CD4-positive, alpha-beta T cell treated with Interleukin-10 for 1 hour (primary cell): ENCODE measurements around the gene MVB12B.
A peak's percentile ranks its signal among the peaks of the same experiment; 100 is the strongest.

ENCODE experiments used
- DNase-seq: peaks from one replicate; pipeline ENCODE4 v3.0.0-alpha.2; 2020

Gene MVB12B

DNA sequence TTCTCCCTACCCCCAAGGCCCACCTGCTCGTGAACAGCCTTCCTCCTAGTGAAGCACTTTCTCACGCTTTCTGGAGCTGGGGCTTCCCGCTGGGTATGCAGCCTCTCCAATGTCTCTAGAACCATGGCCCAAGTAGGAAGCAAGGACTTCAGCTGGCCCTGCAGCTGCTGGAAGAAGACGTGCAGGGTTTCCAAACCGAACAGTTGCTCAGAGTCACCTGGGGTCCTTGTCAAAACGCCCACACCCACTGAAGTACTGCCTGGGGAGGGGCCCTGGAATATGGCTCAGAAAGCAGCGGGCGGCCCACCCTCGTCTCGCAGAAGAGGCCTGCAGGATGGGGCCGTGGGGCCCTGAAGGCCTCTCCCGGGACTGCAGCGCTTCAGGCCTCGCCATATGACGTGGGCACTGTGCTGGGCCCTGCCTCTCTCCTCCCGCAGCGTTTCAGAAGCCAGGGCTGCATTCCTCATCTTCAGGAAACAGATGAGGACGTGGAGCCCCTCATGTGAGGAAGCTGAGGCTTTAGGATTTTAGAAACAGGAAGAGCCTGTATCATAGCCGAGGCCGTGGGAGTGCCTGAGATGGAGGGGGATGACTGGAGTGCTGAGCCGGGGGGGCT is 171.1 kb downstream of the MVB12B start:
- no peak for DNase-seq

DNA sequence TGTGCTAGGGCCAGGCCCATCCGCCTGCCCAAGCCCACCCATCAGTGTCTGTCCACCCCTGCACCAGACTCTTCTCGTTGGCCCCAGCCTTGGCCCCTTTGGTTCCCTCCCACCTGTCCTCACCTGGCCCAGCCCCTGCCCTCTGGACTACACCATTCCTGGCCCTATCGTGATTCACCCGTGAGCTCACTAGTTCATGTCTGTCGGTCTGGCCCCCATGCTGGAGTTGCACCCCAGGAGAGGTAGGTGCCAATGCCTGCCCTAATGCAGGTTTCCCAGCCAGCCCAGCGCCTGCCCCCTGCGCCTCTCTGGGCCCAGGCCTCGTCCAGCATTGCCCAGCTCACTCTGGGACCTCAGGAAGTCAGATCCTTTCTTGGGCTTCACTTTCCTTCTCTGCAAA is 171.7 kb downstream of the MVB12B start:
- no peak for DNase-seq

DNA sequence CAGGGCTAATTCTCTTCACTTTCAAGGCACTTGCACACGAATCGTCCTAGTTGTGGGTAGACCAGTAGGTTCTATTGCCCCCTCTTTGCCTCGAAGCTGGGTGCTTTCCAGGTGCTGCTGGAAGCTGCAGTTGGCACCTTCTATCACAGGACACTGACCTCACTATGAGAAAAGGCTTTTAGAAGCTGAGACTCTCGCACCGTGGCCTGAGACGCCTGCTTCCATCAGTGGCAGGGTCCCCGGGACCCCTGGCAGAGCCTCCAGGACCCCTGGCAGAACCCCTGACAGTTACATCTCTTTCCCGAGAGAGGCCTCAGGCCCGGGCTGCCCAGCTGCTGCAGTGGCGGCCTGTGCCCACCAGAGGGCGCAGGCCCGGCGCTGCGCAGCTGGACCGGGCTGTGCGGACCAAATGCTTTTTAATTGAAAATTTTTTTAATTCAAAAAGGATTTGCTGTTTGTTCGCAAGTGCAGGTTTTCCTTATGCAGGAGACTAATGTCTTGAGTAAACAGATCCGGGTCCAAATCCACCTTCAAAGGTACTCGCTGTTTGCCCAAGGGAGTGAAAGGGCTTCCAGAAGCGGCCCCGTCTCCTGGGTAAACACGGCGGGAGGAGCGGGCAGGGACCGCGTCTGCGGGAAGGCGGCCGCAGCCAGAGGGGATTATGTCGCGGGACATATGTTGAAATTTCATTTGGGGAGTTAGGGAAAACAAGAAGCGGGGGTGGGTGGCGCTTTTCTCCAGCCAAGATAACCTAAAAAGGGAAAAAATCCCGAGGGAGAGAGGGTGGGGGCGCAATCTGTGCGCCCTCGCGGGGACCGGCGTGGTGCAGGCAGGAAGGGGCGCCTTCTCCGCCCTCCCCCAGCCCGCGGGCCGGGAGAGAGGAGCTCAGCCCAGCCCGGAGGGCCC is 172.6 kb downstream of the MVB12B start:
- DNase-seq = peak; percentile 47

DNA sequence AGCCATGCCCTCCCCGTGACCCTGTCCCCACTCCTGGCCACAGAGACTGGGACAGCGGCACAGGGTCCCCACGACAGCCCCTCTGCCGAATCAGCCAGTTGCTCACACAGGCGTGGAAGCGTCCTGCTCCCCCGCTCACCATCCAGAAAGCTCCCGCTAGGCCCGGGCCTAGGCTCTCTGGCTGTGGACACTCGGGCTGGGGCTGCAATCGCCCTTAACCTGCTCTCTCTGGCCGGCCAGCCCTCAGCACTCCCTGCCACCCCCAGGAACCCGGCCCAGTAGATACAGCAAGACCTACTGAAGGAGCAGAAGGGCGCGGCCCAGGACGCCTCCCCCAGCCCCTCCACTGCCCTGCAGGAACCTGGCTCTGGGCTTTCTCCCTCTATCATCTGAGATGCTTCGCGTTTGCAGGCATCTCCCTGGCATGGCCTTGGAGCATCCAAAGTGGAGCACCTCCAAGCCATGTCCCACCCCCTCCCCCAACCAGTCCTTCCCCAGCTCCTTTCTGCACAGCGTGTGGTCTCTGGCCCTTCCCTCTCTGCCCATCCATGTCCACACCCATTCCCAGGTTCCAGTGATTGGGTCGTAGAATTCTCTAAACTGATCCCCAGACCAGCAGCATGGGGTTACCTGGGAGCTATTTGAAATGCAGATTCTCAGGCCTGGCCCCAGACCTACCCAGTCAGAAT is 173.4 kb downstream of the MVB12B start:
- no peak for DNase-seq

DNA sequence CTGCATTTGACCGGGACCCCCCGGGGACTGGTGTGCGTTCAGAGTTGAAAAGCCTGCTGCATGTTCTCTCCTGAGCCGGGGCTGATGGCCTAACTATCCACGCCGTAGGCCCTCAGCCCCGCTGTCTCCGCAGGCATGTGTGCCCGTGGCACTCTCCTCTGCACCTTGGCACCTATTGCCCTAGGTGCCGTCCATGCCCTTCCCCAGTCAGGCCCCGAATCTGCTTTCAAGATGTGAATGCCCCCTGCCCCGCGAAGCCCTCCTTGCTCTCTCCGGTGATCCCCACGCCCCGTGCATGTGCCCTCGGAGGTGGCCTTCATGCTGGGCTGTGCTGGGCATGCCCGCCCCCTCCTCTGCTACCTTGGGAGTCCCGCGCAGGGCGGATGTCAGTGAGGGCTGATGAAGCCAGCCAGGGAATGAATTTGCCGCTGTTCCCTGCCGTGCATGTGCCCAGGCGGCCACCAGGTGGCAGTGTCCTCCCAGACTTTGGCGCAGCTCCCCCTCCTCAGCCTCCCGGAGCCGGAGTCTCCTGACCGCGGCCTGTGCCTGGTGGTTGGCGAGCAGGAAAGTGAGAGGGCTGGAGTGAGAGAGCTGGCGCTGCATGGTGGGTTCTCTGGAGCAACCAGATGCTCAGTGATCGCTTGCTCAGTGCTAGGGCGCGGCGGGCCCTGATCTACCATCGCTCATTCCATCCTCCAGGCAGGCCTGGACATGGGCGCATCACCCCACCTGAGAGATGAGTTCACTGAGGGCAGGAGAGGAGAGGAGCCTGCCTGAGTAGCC is 174.2 kb downstream of the MVB12B start:
- DNase-seq = peak; percentile 66

DNA sequence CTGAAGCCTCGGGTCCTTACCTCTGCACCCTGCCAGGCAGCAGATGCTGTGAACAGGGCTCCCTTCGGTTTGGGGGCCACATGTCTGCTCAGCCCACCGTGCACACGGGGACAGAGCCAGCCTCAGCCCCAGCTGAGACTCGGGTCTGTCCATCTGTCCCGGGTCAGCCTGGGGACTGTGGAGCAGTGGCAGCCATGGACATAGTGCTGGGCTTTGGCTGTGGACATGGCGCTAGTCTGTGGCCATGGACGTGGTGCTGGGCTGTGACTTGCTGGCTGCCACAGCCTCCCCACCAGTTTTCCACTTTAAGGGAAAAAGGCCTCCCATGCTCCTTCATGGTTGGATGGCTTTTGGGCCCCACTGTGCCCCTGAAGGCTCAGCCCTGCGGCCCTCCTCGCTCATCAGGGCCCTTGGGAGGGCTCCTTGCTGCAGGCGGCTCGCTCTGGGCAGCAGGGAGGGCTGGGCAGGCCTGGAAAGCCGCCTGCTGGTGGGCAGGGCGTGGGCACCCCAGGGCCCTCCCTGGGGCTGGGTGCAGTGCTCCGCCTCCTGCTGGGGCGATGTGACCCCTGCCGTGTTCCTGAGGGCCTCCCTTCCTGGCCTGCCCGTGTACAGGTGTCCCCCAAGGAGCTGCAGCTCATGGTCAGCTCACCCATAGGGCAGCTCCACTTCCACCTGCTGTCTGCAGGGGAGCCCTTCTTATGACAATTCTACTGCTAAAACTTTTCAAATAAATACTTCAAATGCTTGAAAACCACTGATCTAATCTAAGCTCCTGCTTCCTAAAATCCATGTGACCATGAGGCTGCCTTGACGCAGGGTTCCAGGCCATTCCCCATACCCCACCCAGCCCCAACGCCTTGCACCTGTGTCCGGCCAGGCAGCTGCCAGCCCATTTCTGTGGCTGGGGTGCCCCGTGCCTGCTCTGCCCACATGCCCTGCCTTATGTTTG is 175.0 kb downstream of the MVB12B start:
- no peak for DNase-seq

DNA sequence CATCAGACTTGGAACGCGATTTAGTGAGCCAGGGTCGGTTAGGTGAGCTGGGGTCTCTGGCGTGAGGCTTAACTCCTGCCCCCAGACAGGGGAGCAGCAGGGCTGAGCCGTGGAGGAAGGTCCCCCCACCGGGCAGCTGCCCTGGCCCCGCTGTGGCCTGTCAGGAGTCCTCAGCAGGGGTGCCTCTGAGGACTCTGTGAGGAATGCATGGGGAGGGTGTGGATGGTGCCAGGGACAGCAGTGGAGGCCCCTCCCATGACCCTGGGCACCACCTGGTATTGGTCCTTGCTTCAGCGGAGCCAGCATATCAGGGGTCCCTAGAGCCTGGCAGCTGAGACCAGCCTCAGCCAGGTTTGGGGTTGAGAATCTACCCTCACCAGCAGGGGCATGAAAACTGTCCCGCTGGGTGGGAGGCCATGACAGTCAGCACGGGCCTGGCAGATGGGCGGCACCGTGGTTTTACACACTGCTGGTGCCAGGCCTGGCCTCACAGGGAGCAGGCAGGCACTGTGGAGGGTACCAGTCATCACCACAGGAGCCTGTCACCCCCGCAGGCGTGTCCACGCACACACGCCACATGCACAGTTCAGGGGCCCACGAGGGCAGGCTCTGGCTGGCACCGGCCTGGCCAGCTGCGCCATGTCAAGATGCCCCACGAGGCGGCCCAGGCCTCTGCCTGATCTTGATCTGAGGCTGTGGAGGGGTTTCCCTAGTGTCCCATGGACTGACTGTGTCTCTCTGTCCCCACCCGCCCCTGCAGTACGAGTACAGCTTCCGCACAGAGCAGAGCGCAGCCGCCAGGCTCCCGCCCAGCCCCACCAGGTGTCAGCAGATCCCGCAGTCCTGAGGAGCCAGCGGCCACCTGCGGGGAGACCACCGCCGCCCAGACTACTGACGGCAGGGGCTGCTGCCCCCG is 176.0 kb downstream of the MVB12B start:
- no peak for DNase-seq

DNA sequence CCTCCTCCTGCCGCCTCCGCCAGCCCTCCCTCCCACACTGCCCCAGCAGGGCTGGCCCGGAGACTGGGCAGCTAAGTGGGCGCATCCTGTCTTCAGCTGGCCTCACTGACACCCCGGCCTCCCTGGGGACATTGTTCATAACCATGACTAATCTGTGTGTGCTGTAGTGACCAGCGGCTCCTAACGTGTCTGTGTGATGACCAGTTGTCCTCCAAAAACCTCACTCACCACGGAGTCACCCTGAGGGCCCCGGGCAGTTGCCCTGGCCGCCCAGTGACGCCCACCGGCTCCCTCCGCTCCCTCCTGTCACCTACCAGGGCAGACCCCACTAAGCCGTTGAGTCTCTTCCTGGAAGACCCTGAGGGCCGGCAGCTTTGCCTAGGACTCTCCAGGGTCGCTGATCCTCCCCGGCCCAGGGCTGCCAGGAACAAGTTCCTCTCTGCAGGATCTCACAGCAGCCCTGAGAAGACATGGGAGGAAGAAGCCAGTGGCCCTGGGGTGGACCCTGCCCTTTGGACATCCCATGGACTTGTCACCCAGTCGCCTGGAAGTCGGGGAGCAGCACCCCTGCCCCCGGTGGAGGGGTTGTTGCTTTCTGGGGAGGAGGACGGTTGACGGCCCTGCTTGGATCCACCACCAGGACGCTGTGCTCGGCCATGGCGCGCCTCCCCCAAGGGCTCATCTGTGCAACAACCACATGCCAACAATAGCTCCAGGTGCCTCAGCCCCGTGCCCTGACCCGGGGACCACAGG is 176.9 kb downstream of the MVB12B start:
- no peak for DNase-seq

DNA sequence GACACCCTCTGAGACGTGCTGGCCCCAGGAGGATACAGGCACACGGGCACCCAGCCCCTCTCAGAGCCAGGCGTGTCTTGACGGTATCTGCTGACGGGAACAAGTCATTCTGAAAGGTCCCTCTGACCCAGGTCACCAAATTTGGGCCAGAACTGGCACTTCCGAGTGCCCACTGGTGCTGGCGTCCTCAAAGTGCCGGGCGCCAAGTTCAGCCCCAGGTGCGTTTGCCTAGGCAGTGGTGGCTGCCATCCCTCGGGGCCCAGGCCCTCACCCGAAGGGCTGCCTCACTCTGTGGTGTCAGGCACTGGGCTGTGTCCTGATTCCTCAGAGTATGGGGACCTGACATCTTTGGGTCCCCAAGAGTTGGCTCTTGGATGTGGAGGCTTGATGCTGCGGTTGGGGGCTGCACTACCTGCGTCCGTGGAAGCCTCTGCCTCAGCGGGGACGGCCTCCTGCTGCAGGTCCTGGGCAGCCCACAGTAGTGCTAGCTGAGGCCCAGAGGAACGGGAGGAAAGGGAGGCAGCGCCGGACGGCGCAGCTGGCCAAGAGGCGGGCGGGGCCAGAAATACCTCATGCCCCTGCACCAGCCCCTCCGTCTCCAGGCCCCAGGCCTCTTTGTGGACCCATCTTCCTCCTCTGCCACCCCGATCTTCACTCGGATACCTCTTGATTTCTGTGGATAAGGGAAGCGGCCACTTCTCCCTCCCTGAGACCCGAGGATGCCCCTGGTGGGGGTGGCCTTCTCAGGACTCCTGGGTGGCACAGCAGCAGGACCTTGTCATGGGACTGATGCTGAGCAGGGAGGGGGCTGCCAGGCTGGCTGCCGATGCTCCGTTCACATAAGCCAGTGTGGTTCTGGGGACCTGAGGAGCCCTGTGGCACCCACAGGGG is 177.7 kb downstream of the MVB12B start:
- no peak for DNase-seq

DNA sequence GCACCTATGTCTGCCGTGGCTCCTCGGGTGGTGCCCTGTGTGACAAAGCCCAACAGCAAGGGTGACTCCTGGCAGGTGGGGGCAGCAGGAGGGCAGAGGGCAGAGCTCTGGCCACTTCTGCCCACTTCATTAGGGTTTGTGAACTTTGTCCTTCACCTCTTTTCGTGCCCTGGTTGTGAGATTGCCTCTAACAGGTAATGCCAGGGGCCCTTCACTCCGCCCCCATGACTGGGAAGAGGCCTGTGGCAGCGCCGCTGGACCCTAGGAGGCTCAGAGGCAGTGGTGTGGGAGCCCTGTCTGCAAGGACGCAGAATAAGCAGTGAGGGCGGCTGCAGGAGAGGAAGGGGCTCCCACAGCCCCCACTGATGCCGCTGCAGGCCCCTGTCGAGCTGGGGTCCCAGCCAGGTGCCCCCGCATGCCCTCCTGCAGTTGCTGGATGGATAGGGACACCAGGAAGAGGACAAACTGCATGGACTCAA is 178.4 kb downstream of the MVB12B start:
- no peak for DNase-seq

DNA sequence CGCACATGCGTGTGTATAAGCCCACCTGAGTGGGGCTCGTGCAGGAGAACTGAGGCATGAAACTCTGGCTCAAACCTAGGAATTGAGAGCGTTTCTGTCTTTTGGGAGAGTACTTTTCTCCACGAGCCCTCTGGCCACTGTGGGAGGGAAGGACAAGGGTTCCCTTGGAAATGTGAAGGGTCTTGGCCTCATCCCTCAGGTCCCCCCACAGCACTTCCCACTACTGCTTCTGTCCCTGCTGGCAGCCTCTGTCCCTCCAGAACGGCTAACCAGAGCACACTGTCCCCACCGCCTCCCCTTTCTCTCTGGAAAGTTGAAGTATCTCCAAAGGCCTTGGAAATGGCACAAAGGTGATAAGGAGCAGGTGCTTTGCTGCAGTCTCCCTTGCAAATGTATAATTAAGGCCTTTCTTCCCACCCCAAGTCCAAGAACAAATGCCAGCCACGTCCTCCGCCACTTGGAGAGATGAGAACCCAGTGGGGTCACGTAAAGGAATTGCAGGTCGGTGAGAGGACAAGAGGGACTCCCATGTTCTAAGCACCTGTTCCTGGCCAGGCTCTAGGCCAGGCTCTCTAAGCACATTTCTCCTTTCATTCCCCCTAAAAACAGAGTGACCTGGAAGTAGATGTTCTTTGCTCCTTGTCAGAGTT is 179.2 kb downstream of the MVB12B start:
- no peak for DNase-seq

DNA sequence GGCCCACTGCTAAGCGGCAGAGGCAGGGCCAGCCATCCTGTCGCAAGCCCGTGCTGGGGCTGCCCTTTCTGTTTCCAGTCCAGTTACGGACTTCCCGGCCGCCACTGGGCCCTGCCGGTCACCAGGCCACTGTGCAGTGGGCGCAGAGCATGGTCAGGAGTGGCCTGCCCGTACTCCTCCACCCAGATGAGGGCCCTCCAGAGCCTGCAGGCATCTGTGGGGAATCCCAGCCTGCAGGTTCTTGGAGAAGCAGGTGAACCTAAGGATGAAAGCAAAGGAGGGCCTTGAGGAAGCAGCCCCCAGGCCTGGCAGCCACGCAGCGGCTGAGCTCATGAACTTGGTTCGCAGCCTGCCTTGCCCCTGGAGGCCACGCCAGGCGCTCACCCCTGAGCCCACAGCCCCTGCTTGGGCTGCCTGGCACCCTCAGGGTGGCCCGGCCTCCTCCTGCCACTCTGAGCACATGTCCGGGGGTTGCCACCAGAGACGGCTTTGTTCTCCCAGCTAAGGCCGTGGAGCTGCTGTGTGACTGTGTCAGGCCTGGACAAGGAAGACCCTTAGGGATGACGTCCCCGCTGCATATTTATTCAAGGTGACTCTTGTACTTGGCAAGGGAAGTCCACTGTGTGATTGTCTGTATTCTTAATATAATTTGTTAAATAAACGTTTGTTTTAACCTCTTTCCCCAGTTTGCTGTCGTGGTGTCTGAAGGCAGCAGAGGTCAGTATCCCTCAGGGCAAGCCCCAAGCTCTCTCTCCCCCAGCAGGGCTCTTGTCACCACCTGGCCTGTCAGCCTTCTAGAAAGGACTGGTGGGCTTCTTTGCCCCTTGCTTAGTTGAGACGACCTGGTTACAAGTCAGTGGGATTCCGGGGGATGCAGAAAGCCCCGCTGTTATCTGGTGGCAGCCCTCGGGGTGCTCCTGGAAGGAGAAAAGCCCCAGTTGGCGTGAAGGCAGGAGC is 180.0 kb downstream of the MVB12B start:
- DNase-seq = no peak

DNA sequence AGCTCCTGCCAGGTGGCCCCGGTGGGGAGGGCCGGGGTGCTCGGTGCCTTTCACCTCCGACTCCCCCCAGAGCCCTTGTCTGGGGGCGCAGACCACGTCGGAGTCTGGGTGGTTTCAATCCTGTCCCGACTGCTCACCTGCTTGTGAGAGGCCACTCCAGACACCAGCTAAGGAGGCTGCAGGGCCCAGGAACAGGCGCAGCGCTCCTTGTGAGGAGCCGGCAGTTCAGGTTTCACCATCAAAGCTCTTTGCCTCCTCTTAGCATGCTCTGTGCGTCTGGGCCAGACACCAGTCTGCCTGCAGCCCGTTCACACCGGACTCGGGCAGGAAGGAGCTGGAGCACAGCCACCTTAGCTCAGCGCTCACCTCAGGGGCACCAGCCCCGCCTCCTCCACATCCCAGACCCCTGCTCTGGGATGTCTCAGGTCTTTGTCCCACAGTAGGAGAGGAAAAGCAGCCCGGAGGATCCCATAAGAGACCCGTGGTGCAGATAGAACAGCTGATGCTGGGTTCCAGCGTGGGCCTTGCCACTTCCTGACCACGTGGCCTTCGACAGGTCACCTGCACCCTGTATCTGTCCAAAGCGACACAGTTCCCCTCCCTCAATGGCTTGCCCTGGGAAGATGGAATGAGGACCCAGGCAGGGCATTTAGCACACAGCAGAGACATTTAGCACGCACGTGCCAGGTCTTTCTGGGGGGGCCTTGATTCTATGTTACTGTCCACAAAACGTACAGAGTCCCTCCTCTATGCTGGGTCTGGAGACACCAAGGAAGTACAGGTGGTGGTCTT is 180.9 kb downstream of the MVB12B start:
- DNase-seq = no peak

DNA sequence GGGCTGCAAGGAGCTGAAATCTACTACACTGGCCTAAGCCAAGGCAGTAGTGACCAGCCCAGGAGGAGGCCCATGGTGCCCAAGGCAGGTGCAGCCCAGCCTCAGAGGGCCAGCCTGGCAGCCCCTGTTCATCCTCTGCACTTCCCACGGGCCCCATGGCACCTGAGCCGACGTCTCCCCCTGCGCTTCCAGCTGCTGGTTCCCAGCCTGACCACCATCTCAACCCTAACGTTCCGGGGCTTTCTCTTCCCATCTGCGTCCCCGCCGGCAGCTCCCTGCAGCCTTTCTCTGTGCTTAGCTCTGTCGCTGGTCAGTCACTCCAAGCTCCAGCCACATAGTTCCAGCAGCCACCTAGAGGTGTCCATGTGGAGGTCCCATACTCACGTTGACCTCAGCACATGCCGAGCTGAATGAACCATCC is 181.6 kb downstream of the MVB12B start:
- DNase-seq = no peak

DNA sequence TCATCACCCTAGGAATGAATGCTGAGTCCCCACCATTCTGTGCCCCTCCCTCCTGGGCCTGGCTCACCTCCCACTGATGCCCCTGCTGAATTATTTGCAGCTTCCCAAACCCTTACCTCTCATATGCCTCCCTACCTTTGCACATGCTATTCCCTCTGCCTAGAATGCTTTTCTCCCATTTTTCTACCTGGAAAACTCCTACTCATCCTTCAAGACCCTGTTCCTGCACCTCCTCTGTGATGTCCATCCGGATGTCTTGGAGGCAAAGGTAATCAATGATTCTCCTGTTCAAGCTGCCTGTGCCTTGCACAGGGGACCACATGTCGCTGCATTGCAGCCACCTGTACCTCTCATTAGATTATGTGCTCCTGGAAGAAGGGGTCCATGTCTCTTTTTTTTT is 182.3 kb downstream of the MVB12B start:
- no peak for DNase-seq

DNA sequence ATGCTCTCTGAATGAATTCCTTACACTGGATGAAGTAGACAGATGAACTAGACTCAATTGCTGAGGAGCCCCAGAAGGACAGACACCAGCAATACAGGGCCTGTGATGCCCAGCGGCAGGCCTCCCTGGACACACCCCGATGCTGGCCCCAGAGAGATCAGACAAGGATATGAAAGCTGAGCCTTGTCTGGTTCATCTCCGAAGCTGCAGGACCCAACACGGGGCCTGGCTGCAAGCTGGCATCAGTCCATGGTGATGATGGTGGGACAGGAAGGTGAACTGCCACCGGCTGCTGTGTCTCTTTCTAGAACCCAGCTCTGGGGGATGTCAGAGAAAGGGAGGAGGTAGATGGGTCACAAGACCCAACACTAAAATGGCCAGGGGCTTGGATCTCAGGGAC is 183.1 kb downstream of the MVB12B start:
- no peak for DNase-seq
